ENCODE results near the gene CASKIN1.

GRCh38 chr16:2199095-2199494, 2.7 kb upstream of the CASKIN1 start:
- TF ChIP-seq GATA2 (IDR thresholded peaks at IDR 0.05; ENCODE audit: low read depth, low read length), result no peak
- no peak for TF ChIP-seq GATA3 (IDR thresholded peaks at IDR 0.05; ENCODE audit: low read depth, low read length)

All from SH-SY5Y (cell line).